Smooth muscle cell (in vitro differentiated cells): Measurements from ENCODE around the gene EXOSC1. TPM values are rescaled to one million over a fixed set of nuclear protein-coding genes. Genes with fewer than 3 reads are reported as not detected.

Experiments used
- DNase-seq: peaks from one replicate; lab custom pipeline; 2025; ENCODE audit not compliant: unreplicated experiment; lab: John Stamatoyannopoulos, UW
- H2AFZ ChIP-seq: fragments of 200-600 bp; sonication (generic); 2 replicates; pipeline ENCODE4 v1.6.0; 2016; ENCODE audit warnings: antibody characterized with exemption, low read depth, mild to moderate bottlenecking
- H3F3A ChIP-seq: fragments of 200-600 bp; sonication (generic); 2 replicates; pipeline ENCODE4 v1.6.0; 2017; ENCODE audit warnings: antibody characterized with exemption, low read depth
- H3K27ac ChIP-seq: fragments of 200-600 bp; sonication (generic); 2 replicates; pipeline ENCODE4 v1.5.1; 2016; ENCODE audit warnings: low read depth, mild to moderate bottlenecking
- H3K27me3 ChIP-seq: fragments of 200-600 bp; sonication (generic); 2 replicates; pipeline ENCODE4 v1.6.1; 2016; ENCODE audit warnings: low read depth, mild to moderate bottlenecking
- H3K36me3 ChIP-seq: fragments of 200-600 bp; sonication (generic); 2 replicates; pipeline ENCODE4 v1.5.1; 2016; ENCODE audit warnings: low read depth
- H3K4me1 ChIP-seq: fragments of 200-600 bp; sonication (generic); 2 replicates; pipeline ENCODE4 v1.5.1; 2016; ENCODE audit warnings: low read depth
- H3K4me2 ChIP-seq: fragments of 200-600 bp; sonication (generic); 2 replicates; pipeline ENCODE4 v1.6.0; 2016; ENCODE audit warnings: mild to moderate bottlenecking
- H3K4me3 ChIP-seq: fragments of 200-600 bp; sonication (generic); 2 replicates; pipeline ENCODE4 v1.5.1; 2016; ENCODE audit warnings: mild to moderate bottlenecking
- H3K79me2 ChIP-seq: fragments of 200-600 bp; sonication (generic); 2 replicates; pipeline ENCODE4 v1.6.0; 2016; ENCODE audit warnings: low read depth, mild to moderate bottlenecking
- H3K9ac ChIP-seq: fragments of 200-600 bp; sonication (generic); 2 replicates; pipeline ENCODE4 v1.6.0; 2016; ENCODE audit warnings: low read depth
- H3K9me3 ChIP-seq: fragments of 200-600 bp; sonication (generic); replicated peaks from 2 replicates; pipeline ENCODE4 v1.5.1; 2016; ENCODE audit warnings: low read depth
- H4K20me1 ChIP-seq: fragments of 200-600 bp; sonication (generic); 2 replicates; pipeline ENCODE4 v1.6.0; 2016; ENCODE audit warnings: low read depth
- WGBS: methylation state at CpG from one replicate; pipeline ENCODE4 v1.1.7; 2016; ENCODE audit warnings: low lambda C conversion rate; 5-methylcytosine and 5-hydroxymethylcytosine counted together
- polyA plus RNA-seq: library from polyadenylated mRNA; unstranded; fragments of >200 nt; fragmentation: Nextera tagmentation; extraction: Ambion mirVana; gene quantifications from 2 replicates; pipeline ENCODE4 v1.2.1, GENCODE V29; 2016
- total RNA-seq: library from RNA; depleted of rRNA; stranded (reverse); fragments of >200 nt; gene quantifications from 2 replicates; pipeline ENCODE4 v1.2.3, GENCODE V29; 2014
- TF ChIP-seq, protein P1 (sequence below): fragments of 200-600 bp; sonication (generic); IDR thresholded peaks from 2 replicates; pipeline ENCODE4 v1.5.1; 2017; ENCODE audit warnings: borderline replicate concordance, mild to moderate bottlenecking, antibody characterized with exemption; ENCODE audit not compliant: insufficient read depth, poor library complexity, severe bottlenecking

The EXOSC1 gene
- total and polyA plus RNA-seq, 2 experiments from 2014 or later, result 44.9 to 61.5 TPM

DNA sequence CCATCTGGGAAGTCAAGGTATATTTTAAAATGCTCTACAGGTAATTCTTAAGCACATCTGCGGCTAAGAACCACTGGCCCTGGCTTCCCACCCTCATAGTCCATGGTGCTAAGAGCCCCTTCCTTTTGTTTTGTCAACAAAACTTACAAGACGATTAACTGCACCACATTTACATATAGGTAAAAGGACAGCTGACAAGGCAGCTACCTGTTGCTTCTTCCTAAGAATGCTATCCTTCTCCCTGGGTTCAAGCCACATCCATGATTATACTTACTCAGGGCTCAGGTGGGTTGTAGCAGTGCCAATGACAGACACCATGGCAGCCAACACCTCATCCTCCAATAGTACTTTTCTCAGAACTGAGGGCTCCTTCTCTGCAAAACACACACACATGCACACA, 16.5 kb upstream of the EXOSC1 start:
- DNase-seq, result no peak
- Histone ChIP-seq H3F3A (peaks cover 24% of the 10 kb centered on the region), H3K27me3 (no peaks in the 10 kb centered on the region), H3K9ac (no peak overlapping the region), H2AFZ (no peak overlapping the region), H3K79me2 (no peaks in the 10 kb centered on the region), H3K27ac (no peak overlapping the region), H3K36me3 (peaks cover 15% of the 10 kb centered on the region), H3K4me2 (no peak overlapping the region), H3K4me3 (no peak overlapping the region), H3K9me3 (no peaks in the 10 kb centered on the region), H4K20me1 (no peaks in the 10 kb centered on the region), H3K4me1 (no peaks in the 10 kb centered on the region)
- WGBS, result 99% methylated on average over 2 of the region's 2 CpGs
- TF ChIP-seq, protein P1, sequence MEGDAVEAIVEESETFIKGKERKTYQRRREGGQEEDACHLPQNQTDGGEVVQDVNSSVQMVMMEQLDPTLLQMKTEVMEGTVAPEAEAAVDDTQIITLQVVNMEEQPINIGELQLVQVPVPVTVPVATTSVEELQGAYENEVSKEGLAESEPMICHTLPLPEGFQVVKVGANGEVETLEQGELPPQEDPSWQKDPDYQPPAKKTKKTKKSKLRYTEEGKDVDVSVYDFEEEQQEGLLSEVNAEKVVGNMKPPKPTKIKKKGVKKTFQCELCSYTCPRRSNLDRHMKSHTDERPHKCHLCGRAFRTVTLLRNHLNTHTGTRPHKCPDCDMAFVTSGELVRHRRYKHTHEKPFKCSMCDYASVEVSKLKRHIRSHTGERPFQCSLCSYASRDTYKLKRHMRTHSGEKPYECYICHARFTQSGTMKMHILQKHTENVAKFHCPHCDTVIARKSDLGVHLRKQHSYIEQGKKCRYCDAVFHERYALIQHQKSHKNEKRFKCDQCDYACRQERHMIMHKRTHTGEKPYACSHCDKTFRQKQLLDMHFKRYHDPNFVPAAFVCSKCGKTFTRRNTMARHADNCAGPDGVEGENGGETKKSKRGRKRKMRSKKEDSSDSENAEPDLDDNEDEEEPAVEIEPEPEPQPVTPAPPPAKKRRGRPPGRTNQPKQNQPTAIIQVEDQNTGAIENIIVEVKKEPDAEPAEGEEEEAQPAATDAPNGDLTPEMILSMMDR, result no peak

DNA sequence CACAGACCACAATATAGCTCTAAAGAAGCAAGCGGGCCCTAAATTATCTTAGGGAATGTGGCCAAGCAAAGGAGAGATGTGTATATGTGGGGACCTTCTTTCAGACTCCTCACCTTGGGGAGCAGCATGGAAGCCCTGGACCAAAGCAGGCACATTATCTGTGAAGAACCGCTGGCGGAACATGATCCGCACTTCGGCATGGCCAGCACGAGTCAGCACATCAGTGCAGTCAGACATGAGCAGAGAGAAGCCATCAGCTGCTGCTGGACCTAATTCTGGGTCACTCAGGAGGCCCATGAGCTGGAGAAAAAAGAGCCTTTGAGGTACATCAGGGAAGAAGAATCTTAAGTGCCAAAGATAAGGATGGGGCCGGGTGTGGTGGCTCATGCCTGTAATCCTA, 14.1 kb upstream of the EXOSC1 start:
- 88% methylated on average over 7 of the region's 7 CpGs for WGBS
- Histone ChIP-seq H3K4me3 (no peak overlapping the region), H3K79me2 (no peaks in the 10 kb centered on the region), H3K27me3 (no peaks in the 10 kb centered on the region), H4K20me1 (peaks cover 13% of the 10 kb centered on the region), H3K9me3 (no peaks in the 10 kb centered on the region), H3K36me3 (peaks cover 15% of the 10 kb centered on the region), H3K4me1 (no peaks in the 10 kb centered on the region), H3K9ac (no peak overlapping the region), H3F3A (peaks cover 39% of the 10 kb centered on the region), H2AFZ (no peak overlapping the region), H3K27ac (no peak overlapping the region), H3K4me2 (no peak overlapping the region)
- TF ChIP-seq, protein P1, result no peak
- DNase-seq, result no peak

DNA sequence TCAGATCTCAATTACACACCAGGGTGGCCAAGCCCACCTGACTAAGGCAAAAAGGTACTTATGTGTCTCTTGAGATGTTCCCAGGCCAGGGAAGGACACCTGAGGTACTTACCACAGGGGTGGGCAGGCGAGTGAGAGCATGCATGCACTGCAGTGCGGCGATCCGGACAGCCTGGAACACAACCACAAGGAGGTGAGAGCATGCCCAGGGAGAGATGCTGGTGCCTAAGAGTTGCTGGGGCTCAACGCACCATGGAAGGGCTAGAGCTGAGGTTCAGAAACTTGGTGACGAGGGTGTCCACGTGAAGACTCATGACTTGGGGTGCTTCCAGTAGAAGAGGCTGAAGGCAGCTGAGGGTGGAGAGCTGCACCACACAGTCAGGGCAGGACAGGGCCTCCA, 13.3 kb upstream of the EXOSC1 start:
- Histone ChIP-seq H3K36me3 (peaks cover 15% of the 10 kb centered on the region), H3K4me3 (no peak overlapping the region), H2AFZ (no peak overlapping the region), H3K27me3 (no peaks in the 10 kb centered on the region), H3K27ac (no peak overlapping the region), H4K20me1 (peaks cover 21% of the 10 kb centered on the region), H3K9me3 (no peaks in the 10 kb centered on the region), H3K4me1 (no peaks in the 10 kb centered on the region), H3K79me2 (no peaks in the 10 kb centered on the region), H3K9ac (no peak overlapping the region), H3F3A (peaks cover 31% of the 10 kb centered on the region), H3K4me2 (no peak overlapping the region)
- TF ChIP-seq, protein P1, result no peak
- no peak for DNase-seq
- 98% methylated on average over 7 of the region's 7 CpGs for WGBS

DNA sequence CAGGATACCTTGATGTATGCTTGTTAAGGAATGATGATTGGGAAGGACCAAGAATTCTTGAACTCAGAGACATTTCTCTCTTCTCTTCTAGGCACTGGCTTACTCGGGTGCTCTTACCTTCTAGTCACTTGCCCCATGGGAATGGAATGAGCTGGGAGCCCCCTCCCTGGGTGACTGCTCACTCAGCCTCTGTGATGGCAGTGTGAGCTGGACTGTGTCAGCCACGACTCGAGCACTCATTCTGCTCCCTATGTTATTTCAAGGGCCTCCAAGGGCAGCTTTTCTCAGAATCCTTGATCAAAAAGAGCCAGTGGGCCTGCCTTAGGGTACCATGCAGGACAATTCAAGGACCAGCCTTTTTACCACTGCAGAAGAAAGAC, 10.9 kb upstream of the EXOSC1 start:
- no peaks in the 10 kb centered on the region for H3K27me3 ChIP-seq
- TF ChIP-seq, protein P1, result no peak
- DNase-seq, result no peak
- no peak overlapping the region for H3K4me2 ChIP-seq
- H3K9ac ChIP-seq, result no peak overlapping the region
- H3F3A ChIP-seq, result peaks cover 27% of the 10 kb centered on the region
- no peaks in the 10 kb centered on the region for H3K4me1 ChIP-seq
- H2AFZ ChIP-seq, result no peak overlapping the region
- 77% methylated on average over 3 of the region's 3 CpGs for WGBS
- peaks cover 10% of the 10 kb centered on the region for H3K36me3 ChIP-seq
- H4K20me1 ChIP-seq, result peaks cover 44% of the 10 kb centered on the region
- H3K4me3 ChIP-seq, result no peak overlapping the region
- peak overlapping the region; percentile 19 for H3K27ac ChIP-seq
- no peaks in the 10 kb centered on the region for H3K9me3 ChIP-seq
- H3K79me2 ChIP-seq, result peaks cover 4% of the 10 kb centered on the region
